Esophagus muscularis mucosa (tissue), 4 donors: ENCODE measurements around the gene HOXB7. TPM values are rescaled to one million over a fixed set of nuclear protein-coding genes. Genes with fewer than 3 reads are reported as not detected.

ENCODE experiments used
- DNase-seq: peaks from one replicate; pipeline ENCODE4 v3.0.0-alpha.2; 2017; ENCODE audit errors: extremely low spot score
- H3K27ac ChIP-seq, 4 donors: fragments of 200-600 bp; sonication (generic); replicated peaks in 1 of 4; 1 replicate in 3 of 4; 2 replicates in 1 of 4; pipeline ENCODE4 v1.5.1; 2016 to 2019; ENCODE audit warnings: mild to moderate bottlenecking in 1 of 4
- H3K27me3 ChIP-seq, 4 donors: fragments of 200-600 bp; sonication (generic); one replicate each; pipeline versions ENCODE4 v1.5.1 to v1.6.0; 2016 to 2019
- H3K36me3 ChIP-seq, 4 donors: fragments of 200-600 bp; sonication (generic); one replicate each; pipeline ENCODE4 v1.5.1; 2016 to 2019
- H3K4me1 ChIP-seq, 4 donors: fragments of 200-600 bp; sonication (generic); one replicate each; pipeline ENCODE4 v1.5.1; 2016 to 2019
- H3K4me3 ChIP-seq, 4 donors: fragments of 200-600 bp; sonication (generic); 1 replicate in 2 of 4; 2 replicates in 2 of 4; pipeline ENCODE4 v1.5.1; 2016 to 2019; ENCODE audit warnings: mild to moderate bottlenecking in 4 of 4, moderate library complexity in 1 of 4
- H3K9me3 ChIP-seq, 4 donors: fragments of 200-600 bp; sonication (generic); 1 replicate in 3 of 4; 2 replicates in 1 of 4; pipeline ENCODE4 v1.5.1; 2016 to 2019
- EP300 ChIP-seq: sonication (generic); formaldehyde crosslinking; IDR thresholded peaks from one replicate; pipeline ENCODE4 v1.6.1; 2017; ENCODE audit warnings: antibody characterized with exemption
- POLR2A ChIP-seq: fragments of 450-650 bp; IDR thresholded peaks from one replicate; pipeline ENCODE4 v1.6.1; 2017; ENCODE audit warnings: antibody characterized with exemption, moderate library complexity, mild to moderate bottlenecking, low read depth
- POLR2AphosphoS5 ChIP-seq, 2 donors: sonication (generic); formaldehyde crosslinking; IDR thresholded peaks; one replicate each; pipeline ENCODE4 v1.6.1; 2017; ENCODE audit warnings: antibody characterized with exemption in 2 of 2
- WGBS: methylation state at CpG from one replicate; pipeline ENCODE4 v1.1.5; 2018; 5-methylcytosine and 5-hydroxymethylcytosine counted together
- intact Hi-C: fragments of 100-400 bp; cut with DNase I; formaldehyde crosslinking; loops from one replicate; pipeline ENCODE4 v1.15.1; 2023
- total RNA-seq, 4 donors: library from RNA; depleted of rRNA; stranded (reverse); fragments of >200 nt; gene quantifications; one replicate each; pipeline versions ENCODE4 v1.1.0 to v1.2.1, GENCODE V29; 2016
- TF ChIP-seq, protein P1 (sequence below), 3 experiments: fragments of 200-600 bp in 2 of 3; fragments of 450-650 bp in 1 of 3; sonication (generic) in 2 of 3; IDR thresholded peaks; one replicate each; pipeline ENCODE4 v1.5.1; 2017 to 2019; ENCODE audit warnings: antibody characterized with exemption in 3 of 3, mild to moderate bottlenecking in 2 of 3, moderate library complexity in 1 of 3

HOXB7 gene
- total RNA-seq, 4 donors from 2014 or later: 0.52 to 1.7 (median 0.66) TPM

- peaks cover 25 to 49% (median 38%) of the 10 kb centered on the region in 4 donors for H3K4me1 ChIP-seq
- intact Hi-C loops: no loop called here
- TF ChIP-seq, protein P1, sequence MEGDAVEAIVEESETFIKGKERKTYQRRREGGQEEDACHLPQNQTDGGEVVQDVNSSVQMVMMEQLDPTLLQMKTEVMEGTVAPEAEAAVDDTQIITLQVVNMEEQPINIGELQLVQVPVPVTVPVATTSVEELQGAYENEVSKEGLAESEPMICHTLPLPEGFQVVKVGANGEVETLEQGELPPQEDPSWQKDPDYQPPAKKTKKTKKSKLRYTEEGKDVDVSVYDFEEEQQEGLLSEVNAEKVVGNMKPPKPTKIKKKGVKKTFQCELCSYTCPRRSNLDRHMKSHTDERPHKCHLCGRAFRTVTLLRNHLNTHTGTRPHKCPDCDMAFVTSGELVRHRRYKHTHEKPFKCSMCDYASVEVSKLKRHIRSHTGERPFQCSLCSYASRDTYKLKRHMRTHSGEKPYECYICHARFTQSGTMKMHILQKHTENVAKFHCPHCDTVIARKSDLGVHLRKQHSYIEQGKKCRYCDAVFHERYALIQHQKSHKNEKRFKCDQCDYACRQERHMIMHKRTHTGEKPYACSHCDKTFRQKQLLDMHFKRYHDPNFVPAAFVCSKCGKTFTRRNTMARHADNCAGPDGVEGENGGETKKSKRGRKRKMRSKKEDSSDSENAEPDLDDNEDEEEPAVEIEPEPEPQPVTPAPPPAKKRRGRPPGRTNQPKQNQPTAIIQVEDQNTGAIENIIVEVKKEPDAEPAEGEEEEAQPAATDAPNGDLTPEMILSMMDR (IDR thresholded peaks at IDR 0.05): no peak
- TF ChIP-seq EP300 (no peak), POLR2AphosphoS5 (IDR thresholded peaks at IDR 0.05) (no peak), POLR2A (no peak)
- peaks cover 3 to 100% (median 97%) of the 10 kb centered on the region in 4 donors for H3K27me3 ChIP-seq
- no peak overlapping the region for H3K4me3 ChIP-seq
- no peaks in the 10 kb centered on the region for H3K9me3 ChIP-seq
- no peak for DNase-seq
- no peak overlapping the region for H3K27ac ChIP-seq
- H3K36me3 ChIP-seq: no peaks in the 10 kb centered on the region
- WGBS: 18% methylated on average over 11 of the region's 11 CpGs
These were observed 12.0 kb upstream of the HOXB7 start for GRCh38 chr17:48622857-48623256.

DNA sequence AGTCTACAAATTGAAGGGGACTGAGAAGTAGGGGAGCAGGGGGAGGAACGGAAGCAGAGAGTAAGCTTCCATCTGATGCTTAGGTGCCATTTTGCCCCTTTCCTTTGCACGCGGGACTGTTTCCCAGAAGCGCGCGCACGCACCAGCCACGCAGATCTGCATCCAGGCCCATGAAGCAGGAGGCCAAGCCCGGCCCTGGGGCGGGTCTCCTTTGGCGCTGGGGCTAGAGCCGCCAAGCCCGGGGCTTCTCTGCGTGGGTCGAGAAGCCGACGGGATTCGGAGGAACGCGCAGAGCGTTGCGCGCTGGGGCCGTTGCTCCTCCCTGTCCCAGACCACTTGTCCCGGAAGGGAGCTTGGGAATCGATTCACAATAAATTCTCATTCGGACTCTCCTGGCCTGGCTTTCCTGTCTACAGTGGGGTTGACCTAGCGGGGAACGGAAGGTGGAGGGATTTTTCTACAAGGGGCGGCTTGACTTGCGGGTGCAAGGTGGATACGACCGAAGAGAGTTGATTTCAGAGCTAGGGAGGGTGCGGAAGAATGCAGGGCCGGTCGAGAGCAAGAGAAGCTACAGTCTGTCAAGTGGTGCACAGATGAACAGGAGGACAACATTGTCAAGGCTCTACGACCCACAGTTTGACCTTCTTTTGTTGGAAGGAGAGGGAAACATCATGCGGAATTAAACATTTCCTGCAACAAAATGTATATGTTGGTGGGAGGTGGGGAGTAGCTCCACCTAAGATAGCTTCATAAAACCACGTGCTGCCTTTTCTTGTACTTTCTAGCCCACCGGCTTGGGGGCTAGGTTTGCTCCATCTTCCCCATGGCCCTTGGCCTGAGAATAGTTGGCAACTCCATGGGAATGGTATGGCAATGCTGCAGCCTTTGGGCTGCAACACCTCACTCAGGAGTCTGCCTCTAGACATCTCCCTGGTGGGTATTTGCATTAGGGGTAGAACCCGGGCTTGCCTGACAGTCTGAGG is 10.9 kb upstream of the HOXB7 start:
- TF ChIP-seq, protein P1 (IDR thresholded peaks at IDR 0.05): no peak
- TF ChIP-seq EP300: no peak
- no peak for TF ChIP-seq POLR2A
- no peak for TF ChIP-seq POLR2AphosphoS5 (IDR thresholded peaks at IDR 0.05)
- intact Hi-C loops: no loop called here
- Histone ChIP-seq H3K27ac (no peak overlapping the region), H3K9me3 (no peaks in the 10 kb centered on the region), H3K36me3 (no peaks in the 10 kb centered on the region), H3K4me1 (peaks cover 25 to 46% (median 38%) of the 10 kb centered on the region in 4 donors), H3K4me3 (no peak overlapping the region), H3K27me3 (peaks cover 3 to 100% (median 97%) of the 10 kb centered on the region in 4 donors)
- no peak for DNase-seq
- 29% methylated on average over 14 of the region's 41 CpGs for WGBS

DNA sequence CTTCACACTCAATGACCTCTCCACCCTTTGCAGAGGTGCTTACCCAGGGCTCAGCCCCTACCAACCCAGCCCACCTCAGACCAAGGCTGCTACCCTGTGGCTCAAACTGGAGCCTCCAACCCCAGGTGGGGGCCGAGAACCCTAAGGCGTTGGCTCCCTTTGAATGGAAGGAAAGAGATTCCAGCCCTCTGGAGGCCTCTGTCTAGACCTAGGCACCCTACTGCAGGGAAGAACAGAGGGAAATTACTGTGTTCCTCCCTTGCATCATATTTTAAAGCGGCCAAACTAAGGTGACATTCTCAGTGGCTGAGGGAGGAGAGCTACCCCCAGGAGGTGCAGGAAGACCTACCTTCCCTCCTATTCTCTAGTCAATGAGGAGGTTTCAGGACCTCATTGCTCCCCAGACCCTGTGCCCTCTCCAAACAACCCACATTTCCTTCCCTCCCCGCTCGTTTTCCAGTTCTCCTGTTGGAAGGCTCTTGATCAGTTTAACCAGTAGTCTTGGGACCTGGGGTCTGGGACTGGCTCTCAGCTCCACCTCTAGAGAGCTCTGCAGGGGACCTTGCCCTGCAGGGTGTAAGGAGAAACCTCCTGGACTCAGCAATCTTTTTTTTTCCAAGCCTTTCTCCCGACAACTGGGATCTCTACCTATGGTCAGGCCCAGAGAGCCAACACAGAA is 9.8 kb upstream of the HOXB7 start:
- no peak overlapping the region for H3K4me3 ChIP-seq
- peaks cover 14 to 35% (median 27%) of the 10 kb centered on the region in 4 donors for H3K4me1 ChIP-seq
- intact Hi-C loops: no loop called here
- TF ChIP-seq EP300: no peak
- TF ChIP-seq, protein P1 (IDR thresholded peaks at IDR 0.05): no peak
- no peak for TF ChIP-seq POLR2AphosphoS5 (IDR thresholded peaks at IDR 0.05)
- TF ChIP-seq POLR2A: no peak
- WGBS: 42% methylated on average over 6 of the region's 6 CpGs
- H3K9me3 ChIP-seq: no peaks in the 10 kb centered on the region
- no peak overlapping the region for H3K27ac ChIP-seq
- DNase-seq: no peak
- no peaks in the 10 kb centered on the region for H3K36me3 ChIP-seq
- peaks cover 11 to 100% (median 97%) of the 10 kb centered on the region in 4 donors for H3K27me3 ChIP-seq

GRCh38 chr17:48619826-48620449 is 9.1 kb upstream of the HOXB7 start:
- WGBS: 38% methylated on average over 30 of the region's 32 CpGs
- H3K27me3 ChIP-seq: peaks cover 11 to 100% (median 97%) of the 10 kb centered on the region in 4 donors

More at GRCh38 chr17:48619826-48620449, 9.1 kb upstream of the HOXB7 start:
- intact Hi-C loops: loop anchor here (5.0 kb wide), 1 partner anchor 283 kb away; no protein-coding TSS in a partner anchor
- Histone ChIP-seq H3K36me3 (no peaks in the 10 kb centered on the region), H3K4me1 (peaks cover 8 to 29% (median 20%) of the 10 kb centered on the region in 4 donors), H3K4me3 (no peak overlapping the region), H3K27ac (no peak overlapping the region), H3K9me3 (no peaks in the 10 kb centered on the region)
- no peak for DNase-seq
- TF ChIP-seq POLR2A (no peak), POLR2AphosphoS5 (IDR thresholded peaks at IDR 0.05) (no peak), EP300 (no peak)
- TF ChIP-seq, protein P1 (IDR thresholded peaks at IDR 0.05): no peak
